ENCODE results near the gene DMPK. TPM values are rescaled to one million over a fixed set of nuclear protein-coding genes. Genes with fewer than 3 reads are reported as not detected.

Gene DMPK
- total and polyA plus RNA-seq, 2 of the 4 experiments (the other 2 are of a cell fraction), result 7.9 to 50.7 TPM

- H3K9ac ChIP-seq (ENCODE audit: low read depth, low read length), result no peak overlapping the region
- no peak overlapping the region for H4K5ac ChIP-seq (ENCODE audit: low read depth, low read length)
- TF ChIP-seq CHD1 (IDR thresholded peaks at IDR 0.05; ENCODE audit: low read depth, low read length) (no peak), MAFK (IDR thresholded peaks at IDR 0.05; ENCODE audit: low read depth, low read length) (no peak), POLR2A (IDR thresholded peaks at IDR 0.05; ENCODE audit: low read depth, low read length) (no peak), FOS (IDR thresholded peaks at IDR 0.05; ENCODE audit: low read depth, low read length) (no peak), CEBPB (IDR thresholded peaks at IDR 0.05; ENCODE audit: low read depth, low read length) (no peak), RFX5 (IDR thresholded peaks at IDR 0.05; ENCODE audit: low read depth, low read length) (no peak), MXI1 (IDR thresholded peaks at IDR 0.05; ENCODE audit: borderline replicate concordance, low read depth, low read length) (no peak), RAD21 (IDR thresholded peaks at IDR 0.05; ENCODE audit: low read length) (no peak), SMC3 (IDR thresholded peaks at IDR 0.05; ENCODE audit: low read depth, low read length) (no peak), NFE2L2 (IDR thresholded peaks at IDR 0.05; ENCODE audit: low read depth, low read length) (no peak), MAZ (IDR thresholded peaks at IDR 0.05; ENCODE audit: borderline replicate concordance, low read depth, low read length) (no peak), RCOR1 (IDR thresholded peaks at IDR 0.05; ENCODE audit: insufficient replicate concordance, low read length) (no peak), BHLHE40 (IDR thresholded peaks at IDR 0.05; ENCODE audit: low read depth, low read length) (no peak)
- TF ChIP-seq, protein P1, sequence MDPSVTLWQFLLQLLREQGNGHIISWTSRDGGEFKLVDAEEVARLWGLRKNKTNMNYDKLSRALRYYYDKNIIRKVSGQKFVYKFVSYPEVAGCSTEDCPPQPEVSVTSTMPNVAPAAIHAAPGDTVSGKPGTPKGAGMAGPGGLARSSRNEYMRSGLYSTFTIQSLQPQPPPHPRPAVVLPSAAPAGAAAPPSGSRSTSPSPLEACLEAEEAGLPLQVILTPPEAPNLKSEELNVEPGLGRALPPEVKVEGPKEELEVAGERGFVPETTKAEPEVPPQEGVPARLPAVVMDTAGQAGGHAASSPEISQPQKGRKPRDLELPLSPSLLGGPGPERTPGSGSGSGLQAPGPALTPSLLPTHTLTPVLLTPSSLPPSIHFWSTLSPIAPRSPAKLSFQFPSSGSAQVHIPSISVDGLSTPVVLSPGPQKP (IDR thresholded peaks at IDR 0.05; ENCODE audit: borderline replicate concordance, low read depth, low read length), result no peak
- TF ChIP-seq, protein P2, sequence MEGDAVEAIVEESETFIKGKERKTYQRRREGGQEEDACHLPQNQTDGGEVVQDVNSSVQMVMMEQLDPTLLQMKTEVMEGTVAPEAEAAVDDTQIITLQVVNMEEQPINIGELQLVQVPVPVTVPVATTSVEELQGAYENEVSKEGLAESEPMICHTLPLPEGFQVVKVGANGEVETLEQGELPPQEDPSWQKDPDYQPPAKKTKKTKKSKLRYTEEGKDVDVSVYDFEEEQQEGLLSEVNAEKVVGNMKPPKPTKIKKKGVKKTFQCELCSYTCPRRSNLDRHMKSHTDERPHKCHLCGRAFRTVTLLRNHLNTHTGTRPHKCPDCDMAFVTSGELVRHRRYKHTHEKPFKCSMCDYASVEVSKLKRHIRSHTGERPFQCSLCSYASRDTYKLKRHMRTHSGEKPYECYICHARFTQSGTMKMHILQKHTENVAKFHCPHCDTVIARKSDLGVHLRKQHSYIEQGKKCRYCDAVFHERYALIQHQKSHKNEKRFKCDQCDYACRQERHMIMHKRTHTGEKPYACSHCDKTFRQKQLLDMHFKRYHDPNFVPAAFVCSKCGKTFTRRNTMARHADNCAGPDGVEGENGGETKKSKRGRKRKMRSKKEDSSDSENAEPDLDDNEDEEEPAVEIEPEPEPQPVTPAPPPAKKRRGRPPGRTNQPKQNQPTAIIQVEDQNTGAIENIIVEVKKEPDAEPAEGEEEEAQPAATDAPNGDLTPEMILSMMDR (conservative IDR thresholded peaks at IDR 0.05; ENCODE audit: low read depth, low read length), result no peak
- TF ChIP-seq, protein P3, sequence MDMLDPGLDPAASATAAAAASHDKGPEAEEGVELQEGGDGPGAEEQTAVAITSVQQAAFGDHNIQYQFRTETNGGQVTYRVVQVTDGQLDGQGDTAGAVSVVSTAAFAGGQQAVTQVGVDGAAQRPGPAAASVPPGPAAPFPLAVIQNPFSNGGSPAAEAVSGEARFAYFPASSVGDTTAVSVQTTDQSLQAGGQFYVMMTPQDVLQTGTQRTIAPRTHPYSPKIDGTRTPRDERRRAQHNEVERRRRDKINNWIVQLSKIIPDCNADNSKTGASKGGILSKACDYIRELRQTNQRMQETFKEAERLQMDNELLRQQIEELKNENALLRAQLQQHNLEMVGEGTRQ (IDR thresholded peaks at IDR 0.05; ENCODE audit: low read depth, low read length), result no peak
- H3K4me1 ChIP-seq (ENCODE audit: control insufficient read depth, insufficient read depth, low read length), result no peaks in the 10 kb centered on the region
- H2AK9ac ChIP-seq (replicated peaks; ENCODE audit: low read depth, low read length, poor library complexity), result no peak overlapping the region
- intact Hi-C loops (cut with micrococcal nuclease) (no loop called here), dilution Hi-C loops (cut with HindIII; ENCODE audit: low sequenced_read_pairs, unreplicated experiment) (no loop called here), in situ Hi-C loops (cut with MboI; ENCODE audit: low sequenced_read_pairs) (no loop called here)
- H3K9me1 ChIP-seq (ENCODE audit: insufficient read depth, low read length), result no peaks in the 10 kb centered on the region
- WGBS, 2 experiments (ENCODE audit: extremely low coverage in 2 of 2, insufficient read length in 1 of 2), result 45% methylated on average over 3 of the region's 8 CpGs; no CpG with 5 or more reads in 1 of the 2 experiments
- H4K20me1 ChIP-seq (ENCODE audit: insufficient read depth, low read length), result peaks cover 9% of the 10 kb centered on the region
- no peaks in the 10 kb centered on the region for H3K9me3 ChIP-seq (ENCODE audit: control insufficient read depth, insufficient read depth, low read length)
- H3K18ac ChIP-seq (ENCODE audit: low read depth, low read length), result no peak overlapping the region
- no peak overlapping the region for H3K23ac ChIP-seq (ENCODE audit: low read depth, low read length)
- H2AFZ ChIP-seq (replicated peaks; ENCODE audit: low read length, poor library complexity), result no peak overlapping the region
- no peak overlapping the region for H3K56ac ChIP-seq (ENCODE audit: extremely low read depth, insufficient read depth, low read length)
- peaks cover 63% of the 10 kb centered on the region for H3K36me3 ChIP-seq (ENCODE audit: control insufficient read depth, insufficient read depth, low read length)
- CTCF ChIA-PET, result no interaction called here
- ATAC-seq (ENCODE audit: low read depth) (no peak), DNase-seq (no peak)
- no TSS peak for BruUV-seq (replicated peaks)
- H2BK5ac ChIP-seq (ENCODE audit: low read depth, low read length, poor library complexity, severe bottlenecking), result no peak overlapping the region
- POLR2A ChIA-PET (ENCODE audit: unreplicated experiment), result no interaction called here
- H3K27ac ChIP-seq (ENCODE audit: insufficient read depth, low read length), result no peak overlapping the region
- H3K4me3 ChIP-seq (ENCODE audit: insufficient read depth, low read depth, low read length), result no peak overlapping the region
- H2BK120ac ChIP-seq (ENCODE audit: low read depth, low read length), result no peak overlapping the region
- no peak overlapping the region for H4K8ac ChIP-seq (ENCODE audit: low read depth in 2 of 2, low read length in 2 of 2)
- no peaks in the 10 kb centered on the region; a peak in 1 of 4 replicates for H3K79me1 ChIP-seq (ENCODE audit: low read depth in 1 of 2, low read length in 2 of 2)
- no peak overlapping the region for H2BK15ac ChIP-seq (ENCODE audit: low read depth, low read length)
- H4K91ac ChIP-seq (ENCODE audit: insufficient read depth, low read depth, low read length), result no peak overlapping the region
- H2BK20ac ChIP-seq (ENCODE audit: low read depth, low read length), result no peak overlapping the region
- no peak overlapping the region for H3K4ac ChIP-seq (ENCODE audit: low read depth, low read length)
- H3K14ac ChIP-seq (replicated peaks; ENCODE audit: low read depth, low read length), result no peak overlapping the region
- no peaks in the 10 kb centered on the region for H3K27me3 ChIP-seq (ENCODE audit: control insufficient read depth, insufficient read depth, low read length)
- H2AK5ac ChIP-seq (ENCODE audit: low read depth, low read length), result no peak overlapping the region
- H3K4me2 ChIP-seq (ENCODE audit: low read depth, low read length), result no peak overlapping the region
These were observed 38.8 kb upstream of the DMPK start for GRCh38 chr19:45821103-45821521.
